Astrocyte of the cerebellum (primary cell): ENCODE measurements around the gene GDF9.
A peak's percentile ranks its signal among the peaks of the same experiment; 100 is the strongest.

ENCODE experiments used
- DNase-seq: peaks from one replicate; pipeline ENCODE4 v3.0.0-alpha.2; 2011; ENCODE audit warnings: low read depth
- H3K4me3 ChIP-seq: 2 replicates; pipeline ENCODE4 v1.5.1; 2011; ENCODE audit warnings: mild to moderate bottlenecking, low read depth, low read length, moderate library complexity
- CTCF ChIP-seq: IDR thresholded peaks from 2 replicates; pipeline ENCODE4 v1.5.1; 2012; ENCODE audit warnings: low read length, low read depth, moderate library complexity, mild to moderate bottlenecking; ENCODE audit errors: missing control alignments
- in situ Hi-C: cut with HindIII; loops from 2 replicates; pipeline ENCODE4 v1.10.0; 2017; ENCODE audit warnings: low sequenced_read_pairs

The GDF9 gene

GRCh38 chr5:132834057-132834456, 32.2 kb downstream of the GDF9 start:
- no peak for TF ChIP-seq CTCF
- in situ Hi-C loops: no loop called here
- no peak overlapping the region for H3K4me3 ChIP-seq
- DNase-seq: no peak

- TF ChIP-seq CTCF: no peak
- H3K4me3 ChIP-seq: no peak overlapping the region
- in situ Hi-C loops: no loop called here
- no peak for DNase-seq
These were observed 33.7 kb downstream of the GDF9 start for GRCh38 chr5:132832612-132833011.

- TF ChIP-seq CTCF: no peak
- in situ Hi-C loops: no loop called here
- peak overlapping the region; percentile 50 for H3K4me3 ChIP-seq
- DNase-seq: no peak
These were observed 35.0 kb downstream of the GDF9 start for GRCh38 chr5:132831095-132831860.

GRCh38 chr5:132830436-132831094, 35.7 kb downstream of the GDF9 start, which contains the start of gene SHROOM1:
Gene SHROOM1 (minus strand): TSS chr5:132830647. CDS start chr5:132826140, 4,507 bp downstream.
- in situ Hi-C loops: no loop called here
- no peak for TF ChIP-seq CTCF
- peak within 1 kb of the TSS; percentile 50 for H3K4me3 ChIP-seq
- no peak for DNase-seq

- peak; percentile 84 for TF ChIP-seq CTCF
- no peak for DNase-seq
- peak overlapping the region; percentile 50 for H3K4me3 ChIP-seq
- in situ Hi-C loops: no loop called here
These were observed 36.4 kb downstream of the GDF9 start for GRCh38 chr5:132829742-132830435.

DNA sequence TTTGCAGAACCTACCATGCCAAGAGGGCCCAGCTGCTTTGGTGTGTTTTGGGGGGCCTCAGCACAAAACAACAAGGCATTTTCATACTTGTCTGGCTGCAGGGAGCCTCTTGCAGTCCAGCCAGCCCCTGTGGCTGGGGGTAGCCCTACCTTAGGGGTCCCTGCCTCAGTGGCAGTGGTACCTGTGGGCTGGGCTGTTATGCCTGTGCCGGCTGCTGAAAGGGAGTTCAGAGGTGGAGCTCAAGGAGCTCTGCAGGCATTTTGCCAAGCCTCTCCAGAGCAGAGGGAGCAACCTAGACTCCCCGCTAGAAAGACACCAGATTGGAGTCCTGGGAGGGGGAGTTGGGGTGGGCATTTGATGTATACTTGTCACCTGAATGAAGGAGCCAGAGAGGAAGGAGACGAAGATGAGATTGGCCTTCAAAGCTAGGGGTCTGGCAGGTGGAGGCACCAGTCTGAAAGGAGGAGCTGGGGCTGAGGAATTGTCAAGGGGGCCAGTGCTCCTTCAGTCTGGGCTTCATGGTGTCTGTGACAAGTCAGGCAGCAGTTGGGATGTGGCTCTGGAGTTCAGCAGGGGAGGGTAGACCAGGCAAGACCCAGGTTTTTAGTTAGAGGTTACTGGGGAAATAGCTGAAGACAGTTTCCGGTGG, 37.3 kb downstream of the GDF9 start:
- in situ Hi-C loops: no loop called here
- no peak for TF ChIP-seq CTCF
- no peak for DNase-seq
- no peak overlapping the region for H3K4me3 ChIP-seq
